Neural progenitor cell (in vitro differentiated cells): ENCODE measurements around the gene KCNQ1. TPM values are rescaled to one million over a fixed set of nuclear protein-coding genes. Genes with fewer than 3 reads are reported as not detected.

Experiments used
- DNase-seq: peaks from one replicate; pipeline ENCODE4 v3.0.0-alpha.2; 2016; ENCODE audit warnings: low spot score
- H2AFZ ChIP-seq: fragments of 200-600 bp; sonication (generic); replicated peaks from 2 replicates; pipeline ENCODE4 v1.6.1; 2016; ENCODE audit warnings: antibody characterized with exemption
- H3F3A ChIP-seq: fragments of 200-600 bp; sonication (generic); 2 replicates; pipeline ENCODE4 v1.6.1; 2016; ENCODE audit warnings: antibody characterized with exemption, low read depth
- H3K27ac ChIP-seq: fragments of 200-600 bp; sonication (generic); 2 replicates; pipeline ENCODE4 v1.5.1; 2016; ENCODE audit warnings: mild to moderate bottlenecking
- H3K27me3 ChIP-seq: fragments of 200-600 bp; sonication (generic); 2 replicates; pipeline ENCODE4 v1.6.1; 2016; ENCODE audit warnings: mild to moderate bottlenecking, moderate library complexity
- H3K36me3 ChIP-seq: fragments of 200-600 bp; sonication (generic); 2 replicates; pipeline ENCODE4 v1.5.1; 2016
- H3K4me1 ChIP-seq: fragments of 200-600 bp; sonication (generic); 2 replicates; pipeline ENCODE4 v1.6.1; 2016; ENCODE audit warnings: mixed run types
- H3K4me2 ChIP-seq: fragments of 200-600 bp; sonication (generic); 2 replicates; pipeline ENCODE4 v1.6.1; 2016
- H3K4me3 ChIP-seq: fragments of 200-600 bp; sonication (generic); 2 replicates; pipeline ENCODE4 v1.5.1; 2016
- H3K79me2 ChIP-seq: fragments of 200-600 bp; sonication (generic); 2 replicates; pipeline ENCODE4 v1.6.1; 2016; ENCODE audit warnings: low read depth
- H3K9ac ChIP-seq: fragments of 200-600 bp; sonication (generic); 2 replicates; pipeline ENCODE4 v1.6.1; 2016
- H3K9me3 ChIP-seq: fragments of 200-600 bp; sonication (generic); 2 replicates; pipeline ENCODE4 v1.5.1; 2016; ENCODE audit warnings: low read depth
- H4K20me1 ChIP-seq: fragments of 200-600 bp; sonication (generic); 2 replicates; pipeline ENCODE4 v1.6.1; 2016; ENCODE audit warnings: low read depth
- H3K27ac Mint-ChIP-seq: 3 replicates; pipeline ENCODE4 v1.8.0; 2021; ENCODE audit warnings: mixed read lengths
- H3K27me3 Mint-ChIP-seq: 2 replicates; pipeline ENCODE4 v1.8.0; 2022; ENCODE audit warnings: low read depth, mild to moderate bottlenecking, inconsistent platforms, moderate library complexity, mixed read lengths; ENCODE audit not compliant: insufficient read depth
- H3K36me3 Mint-ChIP-seq: 3 replicates; pipeline ENCODE4 v1.8.0; 2021; ENCODE audit warnings: mixed read lengths
- H3K4me1 Mint-ChIP-seq: 3 replicates; pipeline ENCODE4 v1.8.0; 2021; ENCODE audit warnings: mixed read lengths
- H3K4me3 Mint-ChIP-seq: 3 replicates; pipeline ENCODE4 v1.8.0; 2021; ENCODE audit warnings: mild to moderate bottlenecking, moderate library complexity, mixed read lengths
- H3K9me3 Mint-ChIP-seq: 3 replicates; pipeline ENCODE4 v1.8.0; 2020; ENCODE audit warnings: mixed read lengths
- EZH2 ChIP-seq: fragments of 200-600 bp; sonication (generic); IDR thresholded peaks from 2 replicates; pipeline ENCODE4 v1.6.1; 2017; ENCODE audit warnings: antibody characterized with exemption, mild to moderate bottlenecking, moderate library complexity
- EZH2phosphoT487 ChIP-seq: fragments of 200-600 bp; sonication (generic); IDR thresholded peaks from 2 replicates; pipeline ENCODE4 v1.6.1; 2017; ENCODE audit warnings: antibody characterized with exemption
- total RNA-seq: library from RNA; depleted of rRNA; stranded (reverse); fragments of >200 nt; gene quantifications from 2 replicates; pipeline ENCODE4 v1.2.3, GENCODE V29; 2015; ENCODE audit warnings: low replicate concordance
- TF ChIP-seq, protein P1 (sequence below): fragments of 200-600 bp; sonication (generic); IDR thresholded peaks from 2 replicates; pipeline ENCODE4 v1.5.1; 2017; ENCODE audit warnings: antibody characterized with exemption, mild to moderate bottlenecking

The KCNQ1 gene
- total RNA-seq, 1 donor from 2014 or later: 0.11 TPM

GRCh38 chr11:2480874-2481220 is 36.0 kb downstream of the KCNQ1 start:
- Mint-ChIP-seq H3K27me3 (peaks cover 15% of the 10 kb centered on the region), H3K4me3 (no peak overlapping the region), H3K27ac (no peak overlapping the region), H3K36me3 (no peaks in the 10 kb centered on the region), H3K9me3 (peaks cover 21% of the 10 kb centered on the region), H3K4me1 (no peaks in the 10 kb centered on the region)
- no peak overlapping the region for H3K4me3 ChIP-seq
- H4K20me1 ChIP-seq: no peaks in the 10 kb centered on the region
- TF ChIP-seq EZH2 (no peak), EZH2phosphoT487 (no peak)
- TF ChIP-seq, protein P1, sequence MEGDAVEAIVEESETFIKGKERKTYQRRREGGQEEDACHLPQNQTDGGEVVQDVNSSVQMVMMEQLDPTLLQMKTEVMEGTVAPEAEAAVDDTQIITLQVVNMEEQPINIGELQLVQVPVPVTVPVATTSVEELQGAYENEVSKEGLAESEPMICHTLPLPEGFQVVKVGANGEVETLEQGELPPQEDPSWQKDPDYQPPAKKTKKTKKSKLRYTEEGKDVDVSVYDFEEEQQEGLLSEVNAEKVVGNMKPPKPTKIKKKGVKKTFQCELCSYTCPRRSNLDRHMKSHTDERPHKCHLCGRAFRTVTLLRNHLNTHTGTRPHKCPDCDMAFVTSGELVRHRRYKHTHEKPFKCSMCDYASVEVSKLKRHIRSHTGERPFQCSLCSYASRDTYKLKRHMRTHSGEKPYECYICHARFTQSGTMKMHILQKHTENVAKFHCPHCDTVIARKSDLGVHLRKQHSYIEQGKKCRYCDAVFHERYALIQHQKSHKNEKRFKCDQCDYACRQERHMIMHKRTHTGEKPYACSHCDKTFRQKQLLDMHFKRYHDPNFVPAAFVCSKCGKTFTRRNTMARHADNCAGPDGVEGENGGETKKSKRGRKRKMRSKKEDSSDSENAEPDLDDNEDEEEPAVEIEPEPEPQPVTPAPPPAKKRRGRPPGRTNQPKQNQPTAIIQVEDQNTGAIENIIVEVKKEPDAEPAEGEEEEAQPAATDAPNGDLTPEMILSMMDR: no peak
- no peak overlapping the region for H3K27ac ChIP-seq
- H3K9ac ChIP-seq: no peak overlapping the region
- no peak for DNase-seq
- no peak overlapping the region for H2AFZ ChIP-seq
- H3K27me3 ChIP-seq: peaks cover 80% of the 10 kb centered on the region
- H3K9me3 ChIP-seq: no peaks in the 10 kb centered on the region
- no peaks in the 10 kb centered on the region for H3K36me3 ChIP-seq
- H3K4me1 ChIP-seq: no peaks in the 10 kb centered on the region
- H3K79me2 ChIP-seq: no peaks in the 10 kb centered on the region
- no peaks in the 10 kb centered on the region for H3F3A ChIP-seq
- no peak overlapping the region for H3K4me2 ChIP-seq

- TF ChIP-seq, protein P1: no peak
- TF ChIP-seq EZH2 (no peak), EZH2phosphoT487 (no peak)
- no peaks in the 10 kb centered on the region for H3K9me3 ChIP-seq
- H3K4me3 ChIP-seq: no peak overlapping the region
- Mint-ChIP-seq H3K36me3 (no peaks in the 10 kb centered on the region), H3K27ac (no peak overlapping the region), H3K27me3 (peaks cover 15% of the 10 kb centered on the region), H3K4me1 (no peaks in the 10 kb centered on the region), H3K4me3 (no peak overlapping the region), H3K9me3 (peaks cover 22% of the 10 kb centered on the region)
- H4K20me1 ChIP-seq: no peaks in the 10 kb centered on the region
- H3K27ac ChIP-seq: no peak overlapping the region
- H3K4me1 ChIP-seq: no peaks in the 10 kb centered on the region
- no peak overlapping the region for H3K9ac ChIP-seq
- H3F3A ChIP-seq: no peaks in the 10 kb centered on the region
- H3K27me3 ChIP-seq: peaks cover 80% of the 10 kb centered on the region
- DNase-seq: no peak
- H3K4me2 ChIP-seq: no peak overlapping the region
- H2AFZ ChIP-seq: no peak overlapping the region
- H3K36me3 ChIP-seq: no peaks in the 10 kb centered on the region
- H3K79me2 ChIP-seq: no peaks in the 10 kb centered on the region
These were observed 36.4 kb downstream of the KCNQ1 start for GRCh38 chr11:2481253-2481652.

DNA sequence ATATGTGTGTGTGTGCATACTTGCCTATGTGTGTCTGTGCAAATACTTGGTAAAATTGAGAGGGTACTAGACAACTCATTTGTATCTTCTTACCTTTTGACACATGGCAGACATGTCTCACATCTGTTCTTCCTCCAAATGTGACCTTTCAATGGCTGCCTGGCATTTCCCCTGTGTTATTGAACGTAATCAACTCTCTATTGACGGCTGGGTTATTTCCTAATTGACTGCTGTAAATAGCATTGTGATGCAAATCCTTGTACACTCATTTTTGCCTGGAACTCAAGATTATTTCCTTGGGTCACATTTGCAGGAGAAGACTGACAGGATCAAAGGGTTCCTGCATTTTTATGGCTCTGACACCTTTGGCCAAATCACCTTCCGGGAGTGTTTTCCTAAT is 37.4 kb downstream of the KCNQ1 start:
- H3K4me1 ChIP-seq: no peaks in the 10 kb centered on the region

More for the DNA sequence above, 37.4 kb downstream of the KCNQ1 start:
- Histone ChIP-seq H3K79me2 (no peaks in the 10 kb centered on the region), H3K4me2 (no peak overlapping the region), H3K27me3 (peaks cover 80% of the 10 kb centered on the region), H4K20me1 (no peaks in the 10 kb centered on the region), H3F3A (no peaks in the 10 kb centered on the region), H2AFZ (no peak overlapping the region), H3K36me3 (no peaks in the 10 kb centered on the region), H3K27ac (no peak overlapping the region), H3K4me3 (no peak overlapping the region), H3K9ac (no peak overlapping the region), H3K9me3 (no peaks in the 10 kb centered on the region)
- no peak for DNase-seq
- TF ChIP-seq, protein P1: no peak
- TF ChIP-seq EZH2: no peak
- TF ChIP-seq EZH2phosphoT487: no peak
- H3K4me3 Mint-ChIP-seq: no peak overlapping the region
- no peaks in the 10 kb centered on the region for H3K36me3 Mint-ChIP-seq
- peaks cover 23% of the 10 kb centered on the region for H3K9me3 Mint-ChIP-seq
- H3K4me1 Mint-ChIP-seq: no peaks in the 10 kb centered on the region
- H3K27ac Mint-ChIP-seq: no peak overlapping the region
- H3K27me3 Mint-ChIP-seq: peaks cover 18% of the 10 kb centered on the region
